ENCODE measurements around the gene THG1L. TPM values are rescaled to one million over a fixed set of nuclear protein-coding genes. Genes with fewer than 3 reads are reported as not detected.

The THG1L gene
- total and polyA plus RNA-seq, 2 experiments from 2014 or later: 7.5 to 10.2 TPM

DNA sequence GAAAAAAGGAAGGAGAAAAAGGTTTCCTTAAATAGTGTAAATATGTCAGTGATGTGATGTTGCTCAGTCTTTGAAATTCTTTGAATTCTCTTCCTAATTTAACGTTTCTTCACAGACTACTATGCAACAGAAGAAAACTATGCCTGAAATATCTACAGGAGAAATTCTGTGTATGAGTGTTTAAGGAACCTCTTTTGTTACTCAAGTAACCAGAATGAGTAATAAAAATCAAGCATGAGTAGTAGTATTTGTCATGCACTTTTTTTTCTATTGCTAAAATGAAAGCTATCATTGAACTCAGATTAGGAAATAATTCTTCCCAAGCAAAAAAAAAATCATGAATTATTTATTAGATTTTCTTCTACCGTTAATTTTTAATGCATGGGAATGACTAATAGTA, 20.3 kb upstream of the THG1L start:
- H2AFZ ChIP-seq: no peak overlapping the region
- H3K4me1 ChIP-seq (ENCODE audit: insufficient read depth): peaks cover 5% of the 10 kb centered on the region
- H4K20me1 ChIP-seq (ENCODE audit: insufficient read depth, poor library complexity, severe bottlenecking): no peaks in the 10 kb centered on the region
- no peaks in the 10 kb centered on the region for H3K36me3 ChIP-seq (replicated peaks; ENCODE audit: insufficient read depth, low read depth)
- H3K4me3 ChIP-seq: no peak overlapping the region
- H3K4me2 ChIP-seq: no peak overlapping the region
- H3K79me2 ChIP-seq: no peaks in the 10 kb centered on the region
- no peak overlapping the region for H3K27ac ChIP-seq
- no peaks in the 10 kb centered on the region for H3K9me2 ChIP-seq (replicated peaks; ENCODE audit: insufficient read depth)
- no peaks in the 10 kb centered on the region for H3K27me3 ChIP-seq
- no peaks in the 10 kb centered on the region for H3K9me3 ChIP-seq (ENCODE audit: low read depth)
- TF ChIP-seq, protein P1, sequence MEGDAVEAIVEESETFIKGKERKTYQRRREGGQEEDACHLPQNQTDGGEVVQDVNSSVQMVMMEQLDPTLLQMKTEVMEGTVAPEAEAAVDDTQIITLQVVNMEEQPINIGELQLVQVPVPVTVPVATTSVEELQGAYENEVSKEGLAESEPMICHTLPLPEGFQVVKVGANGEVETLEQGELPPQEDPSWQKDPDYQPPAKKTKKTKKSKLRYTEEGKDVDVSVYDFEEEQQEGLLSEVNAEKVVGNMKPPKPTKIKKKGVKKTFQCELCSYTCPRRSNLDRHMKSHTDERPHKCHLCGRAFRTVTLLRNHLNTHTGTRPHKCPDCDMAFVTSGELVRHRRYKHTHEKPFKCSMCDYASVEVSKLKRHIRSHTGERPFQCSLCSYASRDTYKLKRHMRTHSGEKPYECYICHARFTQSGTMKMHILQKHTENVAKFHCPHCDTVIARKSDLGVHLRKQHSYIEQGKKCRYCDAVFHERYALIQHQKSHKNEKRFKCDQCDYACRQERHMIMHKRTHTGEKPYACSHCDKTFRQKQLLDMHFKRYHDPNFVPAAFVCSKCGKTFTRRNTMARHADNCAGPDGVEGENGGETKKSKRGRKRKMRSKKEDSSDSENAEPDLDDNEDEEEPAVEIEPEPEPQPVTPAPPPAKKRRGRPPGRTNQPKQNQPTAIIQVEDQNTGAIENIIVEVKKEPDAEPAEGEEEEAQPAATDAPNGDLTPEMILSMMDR (IDR thresholded peaks at IDR 0.05; ENCODE audit: poor library complexity): no peak
- no peak for TF ChIP-seq EZH2 (IDR thresholded peaks at IDR 0.05; ENCODE audit: borderline replicate concordance)
- TF ChIP-seq EZH2phosphoT487 (IDR thresholded peaks at IDR 0.05; ENCODE audit: low read depth, severe bottlenecking, unreplicated experiment): no peak
- no peak for DNase-seq (ENCODE audit: low spot score)
- 66% methylated on average over 2 of the region's 2 CpGs for WGBS (ENCODE audit: low lambda C conversion rate, missing lambda C conversion rate)

DNA sequence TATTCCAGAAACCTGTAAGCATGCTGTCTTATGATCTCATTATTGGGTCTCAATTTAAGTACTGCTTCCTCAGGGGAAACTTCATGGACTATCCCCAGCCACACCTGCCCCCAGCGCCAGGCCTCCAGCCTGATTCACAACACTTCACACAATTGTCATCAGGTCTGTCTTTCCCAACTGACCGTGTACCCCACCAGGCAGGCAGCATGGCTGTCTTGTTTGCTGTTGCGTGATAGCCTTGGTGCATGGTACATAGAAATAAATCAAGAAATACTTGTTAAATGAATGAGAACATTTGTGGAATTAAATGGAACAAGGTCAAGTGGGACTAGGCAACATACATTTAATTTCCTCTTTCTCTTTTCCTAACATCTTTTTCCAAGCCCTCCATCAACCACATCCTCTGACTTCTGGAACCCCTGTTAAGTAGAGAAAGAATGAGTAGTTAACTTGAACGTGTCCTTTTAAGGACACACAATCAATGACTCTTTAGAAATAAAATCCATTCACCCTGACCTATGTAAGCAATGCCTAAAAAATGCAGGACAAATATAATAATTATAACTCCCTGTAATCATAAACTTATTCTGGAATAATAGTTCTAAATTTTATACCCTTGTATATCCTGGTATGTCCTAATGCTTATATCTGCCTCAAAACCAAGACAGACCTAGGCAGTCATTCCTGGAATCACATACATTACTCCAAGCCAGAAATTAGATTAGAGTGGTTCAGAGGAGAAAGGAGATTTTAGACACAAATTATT, 17.2 kb upstream of the THG1L start:
- TF ChIP-seq, protein P1 (IDR thresholded peaks at IDR 0.05; ENCODE audit: poor library complexity): no peak
- TF ChIP-seq EZH2phosphoT487 (IDR thresholded peaks at IDR 0.05; ENCODE audit: low read depth, severe bottlenecking, unreplicated experiment) (no peak), EZH2 (IDR thresholded peaks at IDR 0.05; ENCODE audit: borderline replicate concordance) (no peak)
- Histone ChIP-seq H3K36me3 (replicated peaks; ENCODE audit: insufficient read depth, low read depth) (no peaks in the 10 kb centered on the region), H3K4me2 (no peak overlapping the region), H4K20me1 (ENCODE audit: insufficient read depth, poor library complexity, severe bottlenecking) (no peaks in the 10 kb centered on the region), H3K9me2 (replicated peaks; ENCODE audit: insufficient read depth) (no peaks in the 10 kb centered on the region), H3K27me3 (no peaks in the 10 kb centered on the region), H3K4me1 (ENCODE audit: insufficient read depth) (no peaks in the 10 kb centered on the region), H3K27ac (no peak overlapping the region), H3K4me3 (no peak overlapping the region), H3K9me3 (ENCODE audit: low read depth) (no peaks in the 10 kb centered on the region), H3K79me2 (no peaks in the 10 kb centered on the region), H2AFZ (no peak overlapping the region)
- DNase-seq (ENCODE audit: low spot score): no peak
- WGBS (ENCODE audit: low lambda C conversion rate, missing lambda C conversion rate): 90% methylated on average over 4 of the region's 4 CpGs

DNA sequence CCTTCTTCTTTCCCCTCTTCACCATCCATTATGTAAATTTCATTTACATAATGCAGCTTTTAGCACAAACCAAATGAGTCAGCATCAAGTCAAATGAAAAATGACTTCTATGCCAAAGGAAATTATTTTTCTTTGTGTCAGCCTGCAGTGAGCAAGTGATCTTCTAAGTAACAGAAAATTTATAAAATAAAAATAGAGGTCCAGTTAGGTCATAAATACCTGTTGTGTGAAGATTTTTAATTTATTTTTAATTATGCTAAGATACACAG, 16.7 kb upstream of the THG1L start:
- Histone ChIP-seq H3K4me2 (no peak overlapping the region), H4K20me1 (ENCODE audit: insufficient read depth, poor library complexity, severe bottlenecking) (no peaks in the 10 kb centered on the region), H3K27me3 (no peaks in the 10 kb centered on the region), H3K36me3 (replicated peaks; ENCODE audit: insufficient read depth, low read depth) (no peaks in the 10 kb centered on the region), H3K4me3 (no peak overlapping the region), H3K79me2 (no peaks in the 10 kb centered on the region), H3K27ac (no peak overlapping the region), H3K9me2 (replicated peaks; ENCODE audit: insufficient read depth) (no peaks in the 10 kb centered on the region), H3K4me1 (ENCODE audit: insufficient read depth) (no peaks in the 10 kb centered on the region), H3K9me3 (ENCODE audit: low read depth) (no peaks in the 10 kb centered on the region), H2AFZ (no peak overlapping the region)
- no peak for DNase-seq (ENCODE audit: low spot score)
- TF ChIP-seq EZH2phosphoT487 (IDR thresholded peaks at IDR 0.05; ENCODE audit: low read depth, severe bottlenecking, unreplicated experiment): no peak
- TF ChIP-seq EZH2 (IDR thresholded peaks at IDR 0.05; ENCODE audit: borderline replicate concordance): no peak
- TF ChIP-seq, protein P1 (IDR thresholded peaks at IDR 0.05; ENCODE audit: poor library complexity): no peak

Measured in hepatocyte (in vitro differentiated cells).